Activated CD4-positive, alpha-beta T cell treated with anti-CD3 and anti-CD28 coated beads, Interleukin-2, amount 50 U/mL, for 24 hours (primary cell): ENCODE data around the gene PROC.
"Not testable (repeated sequence)": the region's sequence is repeated elsewhere in the genome, so short reads cannot be mapped to it uniquely, and the experiment has no call there.

Experiments used
- DNase-seq, 2 donors: peaks; one replicate each; pipeline ENCODE4 v3.0.0-alpha.2; 2020; ENCODE audit warnings: low read depth in 1 of 2, low spot score in 1 of 2

The PROC gene

DNA sequence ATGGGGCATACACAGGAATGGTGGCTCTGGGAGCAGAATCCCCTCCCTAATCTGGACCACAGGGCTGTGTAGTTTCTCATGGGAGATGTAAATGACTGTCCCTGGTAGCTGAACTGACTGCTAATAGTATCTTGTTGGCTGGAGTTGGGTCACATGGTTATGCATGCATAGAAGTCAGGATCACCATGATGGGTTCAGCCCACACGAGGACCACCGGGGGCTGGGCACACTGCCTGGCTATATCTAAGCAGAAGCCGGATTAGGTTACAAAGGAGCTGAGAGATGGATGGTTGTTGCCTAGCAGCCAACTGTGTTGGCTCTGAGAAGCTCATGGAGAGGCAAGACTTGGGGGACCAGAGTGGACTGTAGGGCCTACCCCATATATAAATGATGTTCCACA, 23.7 kb upstream of the PROC start:
- DNase-seq = no peak

- DNase-seq = no peak
Measured at GRCh38 chr2:127397568-127398238, 20.5 kb upstream of the PROC start.

- no peak for DNase-seq
Measured at GRCh38 chr2:127398239-127398590, 20.0 kb upstream of the PROC start.

GRCh38 chr2:127400533-127400896, 17.7 kb upstream of the PROC start:
- DNase-seq = no peak

DNA sequence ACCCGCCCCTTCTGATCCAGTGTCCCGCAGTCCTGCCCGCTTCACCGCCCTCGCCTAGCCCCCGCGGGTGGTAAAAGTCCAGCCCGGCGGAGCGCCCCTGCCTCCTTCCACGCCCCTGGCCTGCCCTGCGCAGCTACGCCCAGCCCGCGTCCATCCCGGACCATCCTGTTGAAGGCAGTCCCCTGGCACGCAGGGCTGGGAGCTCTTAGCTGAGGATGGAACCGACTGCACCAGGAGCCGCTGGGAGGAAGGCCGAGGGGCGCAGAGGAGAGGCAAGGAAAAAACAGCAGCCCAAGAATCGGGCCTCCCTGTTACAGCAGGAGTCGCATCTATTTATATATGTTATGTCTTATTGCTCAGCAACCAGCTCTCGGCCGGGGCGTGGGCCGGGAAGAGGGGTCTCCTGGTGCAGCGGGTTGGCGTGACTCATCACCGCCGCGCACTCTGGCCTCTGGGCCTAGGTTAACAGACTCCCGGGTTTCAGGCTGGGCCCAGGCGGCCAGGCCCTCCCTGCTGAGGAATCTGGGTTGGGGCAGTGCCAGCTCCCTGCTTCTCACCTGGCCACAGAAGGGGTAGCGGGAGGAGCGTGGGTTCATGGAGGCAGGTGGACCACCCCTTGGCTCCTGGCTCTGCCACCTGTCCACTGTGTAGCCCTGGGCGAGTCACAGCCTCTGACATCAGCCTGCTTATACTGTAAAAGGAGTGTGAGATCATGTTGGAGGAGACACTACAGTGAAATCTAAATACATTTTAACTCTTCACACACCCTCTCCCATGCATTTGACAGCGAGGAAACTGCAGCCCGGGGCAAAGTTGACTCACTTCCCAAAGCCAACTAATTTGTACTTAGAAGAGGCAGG, 17.1 kb upstream of the PROC start:
- DNase-seq = no peak

DNA sequence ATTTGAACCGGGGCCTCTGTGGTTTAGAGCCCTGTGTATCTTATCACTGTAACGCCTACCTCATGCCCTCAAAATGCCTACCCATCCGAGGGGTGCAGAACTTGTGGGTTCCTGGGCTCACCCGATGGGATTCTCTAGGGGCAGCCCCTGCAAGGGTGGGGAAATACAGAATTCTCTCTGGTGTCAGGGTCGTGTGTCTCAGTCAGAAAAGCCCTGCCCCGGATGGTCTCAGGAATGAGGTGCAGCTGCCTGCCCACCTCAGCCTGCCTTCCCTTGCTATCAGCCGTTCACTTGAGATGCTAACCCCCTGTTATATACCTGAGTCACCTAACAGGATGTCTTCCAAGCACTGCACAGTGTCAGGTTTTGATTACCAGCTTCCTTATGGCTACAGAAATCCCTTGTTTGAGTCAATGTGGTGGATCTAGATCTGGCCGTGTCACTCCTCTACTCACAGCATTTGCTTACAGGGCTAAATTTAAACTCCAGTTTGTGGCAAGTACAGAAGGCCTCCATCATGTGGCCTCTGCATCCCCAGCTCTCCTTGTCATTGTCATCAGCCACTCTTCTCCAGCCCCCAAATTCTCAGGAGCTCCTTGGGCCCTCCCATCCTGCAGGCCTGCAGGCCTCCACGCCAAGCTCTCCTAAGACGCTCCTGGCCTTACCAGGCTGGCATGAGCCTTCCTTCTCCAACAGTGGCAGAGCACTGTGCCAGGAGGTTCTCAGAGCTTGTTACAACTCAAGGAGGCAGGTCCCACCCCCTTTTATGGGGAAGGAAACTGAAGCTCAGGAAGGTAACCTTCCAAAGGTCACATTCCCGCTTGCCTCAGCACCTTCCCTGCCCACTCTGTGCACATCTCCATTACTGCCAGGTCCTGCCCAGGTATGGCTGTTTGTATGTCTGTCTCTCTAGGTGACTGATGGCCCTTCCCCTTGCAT, 16.2 kb upstream of the PROC start:
- no peak for DNase-seq

GRCh38 chr2:127403460-127403859, 14.8 kb upstream of the PROC start:
- no peak for DNase-seq

DNA sequence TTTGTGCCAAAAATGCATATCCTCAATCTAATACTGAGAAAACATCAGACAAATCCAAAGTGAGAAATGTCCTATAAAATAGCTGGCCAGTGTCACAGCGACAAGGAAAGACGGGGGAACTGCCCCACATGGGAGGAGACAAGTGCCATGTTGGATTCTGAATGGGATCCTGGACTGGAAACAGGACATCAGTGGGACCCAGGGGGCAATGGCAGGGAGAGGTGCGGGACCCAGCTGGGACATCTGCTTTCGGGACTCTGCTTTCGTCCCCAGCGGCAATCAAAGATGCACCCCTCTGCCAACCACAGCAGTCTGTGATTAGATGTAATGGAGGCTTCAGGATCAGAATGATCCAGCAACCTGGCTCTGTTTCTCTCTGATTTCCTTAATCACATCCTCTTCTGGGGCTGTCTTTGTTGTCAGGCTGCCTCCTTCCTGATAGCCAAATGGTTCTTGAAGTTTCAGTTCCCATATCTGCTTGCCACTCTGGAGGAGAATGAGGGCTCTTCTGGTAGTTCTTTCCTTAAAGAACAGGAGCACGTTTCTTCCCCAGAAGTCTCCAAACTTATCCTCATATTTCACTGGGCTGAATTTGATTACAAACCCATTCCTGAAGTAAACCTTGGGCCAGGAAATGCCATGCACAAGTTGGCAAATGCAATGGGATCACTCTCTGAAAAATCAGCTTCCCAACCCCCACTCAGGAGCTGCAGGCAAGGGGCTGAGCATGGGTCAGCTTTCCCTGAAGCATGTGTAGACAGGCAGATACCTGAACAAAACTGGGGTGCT, 13.6 kb upstream of the PROC start:
- DNase-seq = no peak

DNA sequence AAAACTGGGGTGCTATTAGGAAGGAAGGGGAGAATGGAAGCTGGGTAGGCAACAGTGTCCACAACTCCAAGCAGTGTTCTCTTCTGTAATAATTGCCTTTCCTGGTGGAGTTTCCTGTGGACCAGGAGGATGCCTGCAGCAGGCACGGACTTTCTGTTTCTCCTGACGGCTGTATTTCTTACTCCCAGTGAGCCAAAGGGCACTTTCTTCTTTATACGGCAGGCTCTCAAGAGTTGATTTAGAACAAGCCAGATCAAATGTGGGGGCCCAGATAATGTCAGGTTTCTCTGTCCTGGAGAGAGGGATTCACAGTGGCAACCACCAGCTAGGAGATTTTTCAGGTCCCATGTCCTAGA, 13.0 kb upstream of the PROC start:
- no peak for DNase-seq

- DNase-seq = no peak
Measured at GRCh38 chr2:127406454-127406853, 11.8 kb upstream of the PROC start.

GRCh38 chr2:127407091-127407490, 11.1 kb upstream of the PROC start:
- no peak for DNase-seq

- DNase-seq = no peak
Measured at GRCh38 chr2:127407661-127408003, 10.6 kb upstream of the PROC start.

- peak; percentile 72 to 82 for DNase-seq
Measured at GRCh38 chr2:127408004-127408806, 10.0 kb upstream of the PROC start.

DNA sequence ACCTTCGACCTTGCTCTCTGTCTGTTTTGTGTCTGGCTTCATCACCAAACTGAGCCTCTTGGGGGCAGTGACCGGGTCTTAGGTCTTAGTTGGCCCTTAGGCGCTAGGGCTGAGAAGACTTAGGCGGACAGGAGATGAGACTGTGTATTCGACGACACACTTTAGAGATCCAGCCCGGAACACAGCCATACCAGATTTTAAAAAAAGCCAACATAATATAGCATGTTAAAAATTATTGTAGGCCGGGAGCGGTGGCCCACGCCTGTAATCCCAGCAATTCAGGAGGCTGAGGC, 9.5 kb upstream of the PROC start:
- DNase-seq = no peak

DNA sequence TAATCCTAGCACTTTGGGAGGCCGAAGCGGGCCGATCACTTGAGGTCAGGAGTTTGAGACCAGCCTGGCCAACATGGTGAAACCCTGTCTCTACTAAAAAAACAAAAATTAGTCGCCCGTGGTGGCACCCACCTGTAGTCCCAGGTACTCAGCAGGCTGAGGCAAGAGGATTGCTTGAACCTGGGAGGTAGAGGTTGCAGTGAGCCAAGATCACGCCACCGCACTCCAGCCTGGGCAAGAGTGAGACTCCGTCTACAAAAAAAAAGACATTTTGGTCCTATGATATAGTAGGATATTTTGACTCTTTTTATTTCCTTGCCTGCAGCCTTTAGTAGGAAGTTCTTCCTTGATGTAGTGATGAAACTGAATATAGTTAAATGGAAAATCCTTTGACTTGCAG, 8.5 kb upstream of the PROC start:
- not testable (repeated sequence) for DNase-seq

DNA sequence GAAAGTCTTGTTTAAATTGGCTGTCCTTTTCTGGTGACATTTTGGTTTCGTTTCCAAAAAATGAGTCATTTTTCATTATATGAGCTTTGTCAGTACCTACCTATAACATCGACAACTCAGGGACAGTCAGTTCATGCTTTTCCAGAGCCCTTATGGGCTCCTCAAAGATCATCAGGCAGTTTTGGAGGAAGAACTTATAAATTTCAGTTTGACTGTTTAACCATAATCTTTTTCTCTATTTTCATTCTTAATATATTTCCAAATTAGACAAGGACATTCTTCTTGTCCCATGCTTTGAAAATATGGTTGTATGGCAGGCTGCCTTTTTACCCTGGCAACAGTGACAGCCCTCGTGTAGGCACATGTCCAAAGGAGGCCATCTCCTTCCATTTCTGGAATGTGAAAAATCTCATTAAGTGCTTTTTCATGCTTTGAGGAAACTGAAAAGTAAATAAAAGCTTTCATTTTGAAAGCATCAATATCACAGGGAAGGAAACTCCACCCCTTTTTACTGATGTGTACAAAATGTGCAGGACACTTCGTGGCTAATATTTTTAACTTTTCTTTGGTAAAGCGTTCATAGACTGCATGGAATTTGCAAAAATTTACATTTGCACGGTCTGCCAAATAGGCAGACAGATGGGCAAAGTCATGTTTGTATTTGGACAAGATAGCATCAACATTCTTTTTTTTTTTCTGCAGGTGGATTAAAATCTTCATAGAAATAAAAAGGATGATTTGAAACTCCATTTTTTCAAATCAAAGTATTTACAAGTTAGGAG, 7.2 kb upstream of the PROC start:
- DNase-seq = no peak

DNA sequence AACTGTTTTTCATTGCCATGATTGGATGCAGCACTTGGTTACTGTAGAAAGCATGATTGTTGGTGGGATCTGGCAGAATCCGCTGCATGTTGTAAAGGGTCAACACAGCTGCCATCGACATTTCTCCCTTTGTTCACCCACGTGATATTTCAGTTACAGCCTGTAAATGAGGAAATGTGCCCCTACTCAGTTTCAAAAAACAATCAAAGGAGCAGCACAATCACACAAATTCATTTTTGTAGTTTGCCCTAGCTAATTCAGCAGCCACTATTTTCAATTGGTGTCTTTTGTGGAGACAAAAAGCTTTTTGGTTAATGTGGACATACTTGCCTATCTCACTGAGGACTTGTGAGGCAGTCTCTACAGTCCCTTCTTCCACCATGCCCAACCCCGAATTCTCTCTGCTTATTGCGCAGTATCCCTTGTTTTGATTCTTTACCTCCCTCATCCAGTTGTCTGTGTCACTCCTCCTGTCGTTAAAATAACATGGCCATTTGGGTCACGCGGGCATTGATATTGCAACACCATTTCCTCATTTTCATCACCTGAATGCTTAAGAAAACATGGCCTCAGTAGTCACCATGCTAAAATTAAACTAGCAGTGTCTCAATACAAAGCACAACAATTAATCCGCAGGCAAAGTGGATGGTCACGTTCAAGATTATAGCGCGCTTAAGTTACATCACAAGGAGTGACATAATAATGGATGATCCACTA, 6.4 kb upstream of the PROC start:
- DNase-seq = no peak

DNA sequence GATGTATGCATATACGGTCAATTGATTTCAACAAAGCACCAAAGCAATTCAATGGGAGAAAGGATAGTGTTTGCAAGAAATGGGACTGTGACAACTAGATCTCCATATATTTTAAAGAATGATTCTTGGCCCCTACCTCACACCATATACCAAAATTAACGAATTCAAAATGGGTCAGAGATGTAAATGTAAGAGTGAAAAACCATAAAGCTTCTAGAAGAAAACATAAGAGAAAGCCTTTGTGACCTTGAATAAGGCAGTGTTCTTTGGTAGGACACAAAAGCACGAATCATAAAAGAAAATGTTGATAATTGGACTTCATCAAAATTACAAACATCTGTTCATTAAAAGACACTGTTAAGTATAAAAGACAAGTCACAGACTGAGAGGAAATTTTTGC, 5.0 kb upstream of the PROC start:
- no peak for DNase-seq
